ENCODE measurements around the gene ANTKMT. TPM values are rescaled to one million over a fixed set of nuclear protein-coding genes. Genes with fewer than 3 reads are reported as not detected.
A peak's percentile ranks its signal among the peaks of the same experiment; 100 is the strongest.

The ANTKMT gene
- total RNA-seq, 1 experiment from 2014 or later: 49.6 TPM

DNA sequence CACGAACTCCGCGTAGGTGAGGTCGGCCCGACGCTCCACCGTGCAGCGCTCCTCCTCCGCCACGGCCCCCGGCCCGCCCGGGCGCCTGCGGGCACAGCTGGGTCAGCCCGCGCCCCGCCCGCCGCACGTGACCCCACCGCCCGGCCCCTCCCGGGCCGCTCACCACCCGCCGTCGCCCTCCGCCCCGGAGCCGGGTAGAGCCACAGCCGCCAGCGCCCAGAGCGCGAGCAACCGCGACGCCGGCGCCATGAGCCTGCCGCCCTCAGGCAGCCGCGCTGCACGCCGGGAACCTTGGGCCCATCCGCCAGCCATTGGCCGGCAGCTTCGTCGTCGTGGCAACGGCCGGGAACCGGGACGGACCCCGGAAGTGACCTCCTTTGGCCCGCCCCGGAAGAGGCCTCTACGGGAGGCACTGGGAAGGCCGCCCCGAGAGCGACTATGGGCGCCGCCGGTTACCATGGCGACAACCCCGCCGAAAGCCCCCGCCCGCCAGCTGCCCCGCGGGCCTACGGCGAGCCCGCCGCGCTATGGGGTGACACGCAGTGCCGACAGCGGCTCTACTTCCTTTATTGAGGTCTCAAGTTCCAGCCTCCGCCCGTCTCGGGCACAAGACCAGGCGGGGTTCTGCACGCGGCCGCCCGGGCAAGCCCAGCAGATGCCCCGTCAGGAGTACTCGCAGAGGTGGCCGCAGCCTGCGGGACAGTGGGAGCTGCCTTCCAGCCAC is 36.7 kb upstream of the ANTKMT start, which contains the start of gene JMJD8:
TSS of gene JMJD8 (minus strand) at position 264 of the 724 bp plus-strand sequence. CDS start at position 249, 15 bp downstream.
- Mint-ChIP-seq H3K9me3 (ENCODE audit: low read depth, unreplicated experiment) (no peaks in the 10 kb centered on the region), H3K4me3 (ENCODE audit: low read depth, unreplicated experiment) (peak within 1 kb of the TSS; percentile 94), H3K36me3 (ENCODE audit: insufficient read depth, unreplicated experiment) (peaks cover 92% of the 10 kb centered on the region), H3K4me1 (ENCODE audit: low read depth, unreplicated experiment) (peaks cover 16% of the 10 kb centered on the region), H3K27ac (ENCODE audit: unreplicated experiment) (peak within 1 kb of the TSS; percentile 89), H3K27me3 (ENCODE audit: unreplicated experiment) (no peaks in the 10 kb centered on the region)
- TF ChIP-seq, protein P1, sequence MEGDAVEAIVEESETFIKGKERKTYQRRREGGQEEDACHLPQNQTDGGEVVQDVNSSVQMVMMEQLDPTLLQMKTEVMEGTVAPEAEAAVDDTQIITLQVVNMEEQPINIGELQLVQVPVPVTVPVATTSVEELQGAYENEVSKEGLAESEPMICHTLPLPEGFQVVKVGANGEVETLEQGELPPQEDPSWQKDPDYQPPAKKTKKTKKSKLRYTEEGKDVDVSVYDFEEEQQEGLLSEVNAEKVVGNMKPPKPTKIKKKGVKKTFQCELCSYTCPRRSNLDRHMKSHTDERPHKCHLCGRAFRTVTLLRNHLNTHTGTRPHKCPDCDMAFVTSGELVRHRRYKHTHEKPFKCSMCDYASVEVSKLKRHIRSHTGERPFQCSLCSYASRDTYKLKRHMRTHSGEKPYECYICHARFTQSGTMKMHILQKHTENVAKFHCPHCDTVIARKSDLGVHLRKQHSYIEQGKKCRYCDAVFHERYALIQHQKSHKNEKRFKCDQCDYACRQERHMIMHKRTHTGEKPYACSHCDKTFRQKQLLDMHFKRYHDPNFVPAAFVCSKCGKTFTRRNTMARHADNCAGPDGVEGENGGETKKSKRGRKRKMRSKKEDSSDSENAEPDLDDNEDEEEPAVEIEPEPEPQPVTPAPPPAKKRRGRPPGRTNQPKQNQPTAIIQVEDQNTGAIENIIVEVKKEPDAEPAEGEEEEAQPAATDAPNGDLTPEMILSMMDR (IDR thresholded peaks at IDR 0.05; ENCODE audit: unreplicated experiment): no peak
- peak; percentile 99 for DNase-seq
- no TSS peak for BruUV-seq (replicated peaks)
- intact Hi-C loops (cut with micrococcal nuclease; ENCODE audit: unreplicated experiment): no loop called here
- CTCF ChIA-PET: interaction anchor here (1.4 kb wide), 1 partner anchor 19 kb away, joined by 3 read pairs; no protein-coding TSS in a partner anchor

DNA sequence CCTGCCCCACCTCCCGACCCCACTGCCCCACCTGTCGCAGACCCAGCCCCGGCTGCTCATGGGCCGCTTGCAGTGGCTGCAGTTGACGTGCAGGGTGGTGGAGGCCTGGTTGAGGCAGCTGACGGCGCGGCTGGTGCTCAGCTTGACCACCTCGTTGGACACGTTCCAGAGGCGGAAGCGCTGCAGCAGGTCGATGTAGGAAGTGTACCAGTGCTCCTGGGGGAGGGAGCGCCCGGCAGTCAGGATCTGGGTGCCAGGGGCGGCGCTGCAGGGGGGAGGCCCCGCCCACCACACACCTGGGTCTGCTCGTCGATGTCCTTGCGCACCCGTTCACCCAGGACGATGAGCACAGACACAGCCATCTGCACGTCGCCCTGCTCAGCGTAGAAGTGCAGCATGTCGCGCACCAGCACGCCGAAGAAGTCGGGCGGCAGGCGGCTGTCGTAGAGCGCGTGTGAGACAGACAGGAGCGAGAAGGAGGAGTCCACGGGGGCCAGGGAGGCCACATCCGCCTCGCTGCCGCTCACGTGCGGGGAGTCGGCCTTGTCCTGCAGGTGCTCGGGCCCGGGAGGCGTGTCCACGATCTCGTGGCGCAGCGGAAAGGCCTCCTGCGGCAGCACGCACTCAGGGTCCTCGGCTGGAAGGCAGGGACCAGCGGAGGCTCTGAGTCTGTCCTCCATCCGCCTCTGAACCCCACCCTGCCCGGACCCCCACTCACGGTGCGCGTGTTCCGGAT is 35.8 kb upstream of the ANTKMT start:
- H3K9me3 Mint-ChIP-seq (ENCODE audit: low read depth, unreplicated experiment): no peaks in the 10 kb centered on the region
- CTCF ChIA-PET: interaction anchor here (1.2 to 1.4 kb wide), 2 partner anchors 20 to 22 kb away, joined by 3 read pairs; no protein-coding TSS in a partner anchor
- H3K4me1 Mint-ChIP-seq (ENCODE audit: low read depth, unreplicated experiment): peaks cover 16% of the 10 kb centered on the region
- intact Hi-C loops (cut with micrococcal nuclease; ENCODE audit: unreplicated experiment): no loop called here
- TF ChIP-seq, protein P1 (IDR thresholded peaks at IDR 0.05; ENCODE audit: unreplicated experiment): no peak
- H3K27ac Mint-ChIP-seq (ENCODE audit: unreplicated experiment): peak overlapping the region; percentile 89
- H3K4me3 Mint-ChIP-seq (ENCODE audit: low read depth, unreplicated experiment): peak overlapping the region; percentile 94
- no peaks in the 10 kb centered on the region for H3K27me3 Mint-ChIP-seq (ENCODE audit: unreplicated experiment)
- peaks cover 92% of the 10 kb centered on the region for H3K36me3 Mint-ChIP-seq (ENCODE audit: insufficient read depth, unreplicated experiment)
- BruUV-seq (replicated peaks): no TSS peak
- no peak for DNase-seq

DNA sequence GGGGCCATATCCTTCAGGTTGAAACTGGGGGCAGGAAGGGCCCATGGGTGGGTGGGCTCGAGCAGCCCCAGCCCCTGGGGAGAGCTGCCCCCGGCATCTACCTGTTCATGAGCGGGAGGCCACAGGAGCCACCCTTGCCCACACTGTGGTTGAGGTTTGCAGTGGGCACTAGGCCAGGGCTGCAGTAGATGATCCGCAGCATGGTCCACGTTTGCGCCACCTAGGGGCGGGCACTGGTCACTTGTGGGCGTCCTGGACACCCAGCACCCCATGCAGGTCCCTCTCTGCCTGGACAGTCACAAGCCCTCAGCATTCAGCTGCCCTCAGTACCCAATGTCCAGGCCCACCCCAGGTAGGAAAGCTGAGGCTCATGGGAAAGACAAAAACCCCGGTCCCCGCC is 35.0 kb upstream of the ANTKMT start:
- TF ChIP-seq, protein P1 (IDR thresholded peaks at IDR 0.05; ENCODE audit: unreplicated experiment): peak; percentile 53
- CTCF ChIA-PET: interaction anchor here (0.6 to 1.2 kb wide), 2 partner anchors 11 to 21 kb away, joined by 3 read pairs; no protein-coding TSS in a partner anchor
- intact Hi-C loops (cut with micrococcal nuclease; ENCODE audit: unreplicated experiment): no loop called here
- Mint-ChIP-seq H3K27ac (ENCODE audit: unreplicated experiment) (no peak overlapping the region), H3K4me1 (ENCODE audit: low read depth, unreplicated experiment) (peaks cover 16% of the 10 kb centered on the region), H3K9me3 (ENCODE audit: low read depth, unreplicated experiment) (no peaks in the 10 kb centered on the region), H3K27me3 (ENCODE audit: unreplicated experiment) (no peaks in the 10 kb centered on the region), H3K4me3 (ENCODE audit: low read depth, unreplicated experiment) (peak overlapping the region; percentile 55), H3K36me3 (ENCODE audit: insufficient read depth, unreplicated experiment) (peaks cover 92% of the 10 kb centered on the region)
- DNase-seq: peak; percentile 83
- no TSS peak for BruUV-seq (replicated peaks)

DNA sequence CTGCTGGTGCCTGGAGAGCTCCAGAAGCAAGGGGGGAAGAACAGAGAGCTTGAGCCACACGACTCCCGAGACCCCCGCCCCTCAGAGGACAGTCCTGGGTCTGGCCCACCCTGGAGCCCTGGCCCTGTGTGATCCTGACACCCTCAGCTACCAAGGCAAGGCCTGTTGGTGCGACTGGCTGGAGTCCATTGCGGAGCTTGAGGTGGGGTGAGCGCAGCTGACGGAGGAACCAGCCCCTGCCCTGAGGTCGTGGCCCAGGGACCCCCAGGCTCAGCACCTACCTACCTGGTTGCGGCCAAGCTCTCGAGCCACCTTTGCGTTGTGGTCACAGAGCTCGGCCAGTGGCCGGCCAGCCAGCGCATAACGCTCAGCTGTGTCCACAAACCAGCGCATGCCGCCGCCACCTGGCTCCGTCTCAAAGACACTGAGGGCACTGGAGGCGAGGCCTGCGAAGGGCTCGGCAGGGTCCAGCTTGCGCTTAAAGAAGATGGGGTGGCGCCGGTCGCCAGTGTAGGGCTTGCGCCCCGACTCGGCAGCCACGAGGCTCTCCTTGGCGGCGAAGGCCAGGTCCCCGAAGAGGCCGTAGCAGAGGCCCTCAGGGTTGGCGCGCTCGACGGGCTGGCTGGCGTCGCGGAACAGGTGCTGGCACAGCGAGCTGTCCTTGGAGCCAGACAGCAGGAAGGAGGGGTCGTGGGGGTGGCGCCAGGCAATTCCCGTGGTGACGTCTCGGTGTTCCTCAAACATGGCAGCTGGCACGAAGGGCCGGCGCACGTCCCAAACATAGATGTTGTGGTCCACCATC is 34.3 kb upstream of the ANTKMT start:
- Mint-ChIP-seq H3K9me3 (ENCODE audit: low read depth, unreplicated experiment) (no peaks in the 10 kb centered on the region), H3K4me1 (ENCODE audit: low read depth, unreplicated experiment) (peaks cover 12% of the 10 kb centered on the region), H3K27me3 (ENCODE audit: unreplicated experiment) (peaks cover 5% of the 10 kb centered on the region), H3K36me3 (ENCODE audit: insufficient read depth, unreplicated experiment) (peaks cover 86% of the 10 kb centered on the region), H3K27ac (ENCODE audit: unreplicated experiment) (no peak overlapping the region), H3K4me3 (ENCODE audit: low read depth, unreplicated experiment) (no peak overlapping the region)
- no peak for DNase-seq
- TF ChIP-seq, protein P1 (IDR thresholded peaks at IDR 0.05; ENCODE audit: unreplicated experiment): no peak
- intact Hi-C loops (cut with micrococcal nuclease; ENCODE audit: unreplicated experiment): no loop called here
- CTCF ChIA-PET: interaction anchor here (0.6 to 1.2 kb wide), 2 partner anchors 12 to 21 kb away, joined by 3 read pairs; no protein-coding TSS in a partner anchor
- BruUV-seq (replicated peaks): no TSS peak

Data from Calu3 (cell line).